T-helper 17 cell (primary cell): ENCODE results near the gene TRAF2. TPM values are rescaled to one million over a fixed set of nuclear protein-coding genes. Genes with fewer than 3 reads are reported as not detected.

Source experiments
- ATAC-seq: fragments of 150-1000 bp; cut with Tn5 transposase; 2 replicates; pipeline ENCODE4 v1.10.0; 2021; ENCODE audit warnings: mild to moderate bottlenecking, moderate library complexity
- DNase-seq, 3 donors: peaks; one replicate each; pipeline versions ENCODE4 v3.0.0 to v3.0.0-alpha.2; 2020 to 2021
- H3K9me3 ChIP-seq: one replicate; pipeline ENCODE4 v1.7.0; 2013; ENCODE audit warnings: low read length, mild to moderate bottlenecking; ENCODE audit not compliant: control insufficient read depth, poor library complexity, severe bottlenecking
- H3K27ac Mint-ChIP-seq: one replicate; pipeline ENCODE4 v1.8.0; 2022; ENCODE audit warnings: mild to moderate bottlenecking, moderate library complexity, mixed read lengths
- H3K27me3 Mint-ChIP-seq: one replicate; pipeline ENCODE4 v1.8.0; 2022; ENCODE audit warnings: mixed read lengths
- H3K36me3 Mint-ChIP-seq: one replicate; pipeline ENCODE4 v1.8.0; 2022; ENCODE audit warnings: low read depth, mixed read lengths
- H3K4me1 Mint-ChIP-seq: one replicate; pipeline ENCODE4 v1.8.0; 2022; ENCODE audit warnings: mild to moderate bottlenecking, mixed read lengths
- H3K4me3 Mint-ChIP-seq: one replicate; pipeline ENCODE4 v1.8.0; 2022; ENCODE audit warnings: mild to moderate bottlenecking, moderate library complexity, mixed read lengths
- total RNA-seq, 4 donors: library from RNA in 2 of 4; stranded (reverse) in 2 of 4; gene quantifications; one replicate each; pipeline ENCODE4 v1.2.3 and lab custom pipeline; 2022 to 2026

The TRAF2 gene
- total RNA-seq, 2 donors from 2014 or later, result 20.8 to 21.4 TPM

DNA sequence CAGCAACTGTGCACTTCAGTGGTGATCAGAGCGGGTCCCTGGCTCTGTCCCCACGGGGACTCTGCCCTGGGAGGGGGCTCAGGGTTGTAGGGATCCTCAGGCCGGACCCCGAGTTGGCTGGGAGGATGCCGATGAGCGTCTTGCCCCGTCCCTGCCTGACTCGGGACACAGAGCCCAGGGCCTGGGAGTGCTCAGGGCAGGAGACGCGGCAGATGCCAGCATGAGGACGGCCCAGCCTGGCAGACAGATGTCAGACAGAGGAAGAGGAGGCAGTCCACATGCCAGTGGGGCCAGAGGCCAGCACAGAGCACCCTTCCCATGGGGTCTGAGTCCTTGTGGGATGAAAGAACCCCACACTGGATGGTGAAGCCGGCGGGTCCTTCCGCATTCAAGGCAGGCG, 77.0 kb downstream of the TRAF2 start:
- peak overlapping the region; percentile 19 for H3K4me3 Mint-ChIP-seq
- peaks cover 46% of the 10 kb centered on the region for H3K4me1 Mint-ChIP-seq
- H3K27me3 Mint-ChIP-seq, result no peaks in the 10 kb centered on the region
- H3K27ac Mint-ChIP-seq, result peak overlapping the region; percentile 45
- H3K36me3 Mint-ChIP-seq, result no peaks in the 10 kb centered on the region
- DNase-seq, result no peak
- no peak for ATAC-seq
- H3K9me3 ChIP-seq, result no peaks in the 10 kb centered on the region

DNA sequence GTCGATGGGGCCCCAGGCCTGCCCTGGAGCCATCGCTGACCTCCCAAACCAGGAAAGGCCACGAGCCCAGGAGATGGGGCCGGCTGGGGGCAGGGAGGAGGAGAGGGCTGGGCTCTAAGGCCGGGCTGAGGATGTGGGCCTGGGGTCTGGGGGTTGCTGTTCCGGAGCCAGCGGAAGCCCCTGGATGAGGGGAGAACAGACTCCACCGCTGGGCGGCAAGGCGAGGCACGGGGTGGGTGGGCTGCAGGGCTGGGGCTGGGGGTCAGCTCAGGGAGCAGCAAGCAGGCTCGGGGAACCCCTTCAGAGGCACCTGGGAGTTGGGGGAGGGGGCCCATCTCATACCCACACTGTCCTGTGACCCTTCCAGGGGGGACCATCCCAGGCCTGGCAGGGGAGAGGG, 77.4 kb downstream of the TRAF2 start:
- no peaks in the 10 kb centered on the region for H3K36me3 Mint-ChIP-seq
- no peak for DNase-seq
- H3K4me3 Mint-ChIP-seq, result no peak overlapping the region
- H3K9me3 ChIP-seq, result no peaks in the 10 kb centered on the region
- H3K4me1 Mint-ChIP-seq, result peaks cover 42% of the 10 kb centered on the region
- no peak for ATAC-seq
- H3K27ac Mint-ChIP-seq, result no peak overlapping the region
- H3K27me3 Mint-ChIP-seq, result no peaks in the 10 kb centered on the region

DNA sequence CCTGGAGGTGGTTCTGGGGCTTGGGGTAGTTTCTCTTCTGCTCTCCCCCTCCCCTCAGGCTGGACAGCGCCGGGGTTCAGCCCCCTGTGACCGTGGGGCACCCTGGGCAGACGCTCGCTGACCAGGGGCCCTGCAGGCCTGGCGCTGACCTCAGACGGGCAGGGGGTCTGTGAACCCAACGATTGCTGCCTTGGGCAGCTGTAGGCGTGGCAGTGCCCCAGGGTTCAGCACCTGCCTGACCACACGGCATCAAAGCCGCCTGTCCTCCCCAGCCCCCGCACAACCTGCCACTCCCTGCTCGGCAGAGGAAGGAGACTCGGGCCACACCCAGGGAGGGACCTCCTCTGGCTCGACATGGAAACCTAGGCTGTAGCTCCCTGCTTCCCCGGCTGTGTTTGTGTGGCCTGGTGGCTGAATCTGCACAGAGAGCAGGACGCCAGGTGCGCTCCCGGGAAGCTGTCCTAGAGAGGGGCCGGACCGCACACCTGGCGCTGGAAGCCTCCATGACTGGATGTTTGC, 77.9 kb downstream of the TRAF2 start:
- H3K36me3 Mint-ChIP-seq, result no peaks in the 10 kb centered on the region
- no peak for ATAC-seq
- H3K4me3 Mint-ChIP-seq, result peak overlapping the region; percentile 73
- peaks cover 37% of the 10 kb centered on the region for H3K4me1 Mint-ChIP-seq
- H3K27me3 Mint-ChIP-seq, result no peaks in the 10 kb centered on the region
- DNase-seq, result no peak
- no peak overlapping the region for H3K27ac Mint-ChIP-seq
- no peaks in the 10 kb centered on the region for H3K9me3 ChIP-seq

DNA sequence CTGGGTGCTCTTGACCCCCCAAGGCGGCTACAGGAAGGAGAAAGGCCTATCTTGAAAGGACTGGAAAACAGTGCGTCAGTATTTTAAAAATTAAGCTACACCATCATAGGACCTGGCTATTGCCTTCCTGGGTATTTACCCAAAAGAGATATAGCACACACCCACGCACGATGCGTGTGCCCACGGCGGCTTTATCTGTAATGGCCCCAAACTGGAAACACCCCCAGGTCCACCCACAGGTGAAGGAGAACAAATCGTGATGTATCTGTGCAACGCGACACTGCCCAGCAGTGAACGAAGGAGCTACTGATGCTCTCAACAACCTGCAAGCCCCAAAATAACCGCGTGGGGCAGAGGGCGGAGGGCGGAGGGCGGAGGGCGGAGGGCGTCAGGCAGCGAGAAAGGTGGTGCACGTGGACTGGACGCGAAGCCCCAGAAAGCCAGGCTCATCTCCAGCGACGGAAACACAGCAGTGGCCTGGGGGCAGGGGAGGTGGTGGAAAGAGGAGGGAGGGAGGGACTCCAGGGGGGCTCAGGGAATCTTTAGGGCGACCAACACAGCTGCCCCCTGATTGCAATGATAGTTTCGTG, 78.6 kb downstream of the TRAF2 start:
- DNase-seq, result no peak
- ATAC-seq, result no peak

DNA sequence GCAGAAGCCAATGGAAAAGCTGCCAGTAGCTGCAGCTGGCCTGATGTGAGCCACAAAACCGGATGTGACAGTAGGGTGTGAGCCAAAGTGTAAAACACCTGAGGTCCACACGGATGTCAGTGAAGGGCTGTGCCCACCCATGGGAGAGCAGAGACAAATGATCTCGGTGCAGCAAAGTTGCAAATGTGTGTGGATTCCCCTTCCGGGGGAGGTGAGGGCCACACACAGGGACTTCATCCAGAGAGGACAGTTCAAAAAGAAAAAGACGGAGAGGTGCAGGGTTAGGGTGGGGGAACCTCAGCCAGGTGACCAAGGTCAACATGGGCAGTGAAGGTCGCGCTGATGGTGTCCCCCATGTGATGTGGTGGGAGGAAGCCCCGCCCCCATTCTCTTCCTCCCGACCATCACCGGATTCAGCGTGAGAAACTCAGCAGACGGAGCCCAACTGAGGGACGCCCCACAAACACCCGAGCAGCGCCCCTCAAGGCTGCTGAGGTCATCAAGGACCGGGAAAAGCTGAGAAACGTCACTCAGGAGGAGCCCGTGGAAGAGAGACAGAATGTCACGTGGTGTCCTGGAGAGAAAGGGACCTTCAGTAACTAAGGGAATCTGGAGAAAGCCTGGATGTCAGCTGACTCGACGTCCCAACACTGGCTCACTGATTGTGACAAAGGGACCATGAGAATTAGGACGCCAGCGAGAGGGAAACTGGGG, 79.6 kb downstream of the TRAF2 start:
- ATAC-seq, result peak; percentile 57

More for the DNA sequence above, 78.6 kb downstream of the TRAF2 start:
- no peaks in the 10 kb centered on the region for H3K9me3 ChIP-seq
- Mint-ChIP-seq H3K4me1 (peaks cover 36% of the 10 kb centered on the region), H3K27ac (no peak overlapping the region), H3K4me3 (peak overlapping the region; percentile 73), H3K27me3 (no peaks in the 10 kb centered on the region), H3K36me3 (no peaks in the 10 kb centered on the region)

DNA sequence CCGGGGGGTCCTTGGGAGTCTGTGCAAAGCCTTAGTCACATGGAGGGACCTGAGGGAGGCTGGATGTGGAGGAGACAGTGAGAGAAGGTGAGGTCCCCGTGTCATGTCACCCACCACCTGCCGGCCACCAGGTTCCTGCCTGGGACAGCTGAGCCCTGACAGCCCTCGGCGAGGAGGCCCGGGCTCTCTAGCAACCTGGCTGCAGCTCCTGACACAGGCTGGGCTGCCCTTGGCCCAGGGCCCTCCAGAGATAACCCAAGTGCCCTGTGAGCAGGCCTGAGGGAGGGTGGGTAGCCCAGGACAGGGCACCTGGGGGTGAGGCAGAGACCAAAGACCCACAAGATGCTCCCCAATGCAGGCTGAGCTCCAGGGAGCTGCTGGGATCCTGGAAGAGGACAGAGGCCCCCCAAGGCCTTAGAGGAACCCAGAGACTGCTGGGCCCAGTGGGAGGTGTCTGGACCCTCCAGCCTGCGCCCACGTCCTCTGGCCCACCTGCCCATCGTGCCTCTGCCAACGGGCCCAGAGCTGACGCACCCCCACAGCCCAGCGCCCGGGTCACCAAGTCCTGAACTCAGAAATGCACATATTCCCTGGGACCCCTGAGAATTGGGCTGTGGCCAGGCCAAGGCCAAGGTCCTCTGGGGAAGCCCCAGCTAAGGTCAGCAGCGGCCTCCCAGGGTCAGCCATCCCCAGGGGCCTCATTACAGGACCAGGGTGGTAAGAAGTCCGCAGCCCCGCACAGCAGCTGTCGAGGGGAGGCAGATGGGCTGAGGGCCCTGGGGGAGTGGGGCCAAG, 82.2 kb downstream of the TRAF2 start:
- no peaks in the 10 kb centered on the region for H3K27me3 Mint-ChIP-seq
- H3K27ac Mint-ChIP-seq, result no peak overlapping the region
- peaks cover 20% of the 10 kb centered on the region for H3K4me1 Mint-ChIP-seq
- no peak for DNase-seq
- no peaks in the 10 kb centered on the region for H3K36me3 Mint-ChIP-seq
- H3K4me3 Mint-ChIP-seq, result no peak overlapping the region
- H3K9me3 ChIP-seq, result no peaks in the 10 kb centered on the region
- no peak for ATAC-seq

More for the DNA sequence above, 79.6 kb downstream of the TRAF2 start:
- H3K4me3 Mint-ChIP-seq, result peak overlapping the region; percentile 86
- no peak for DNase-seq
- H3K27ac Mint-ChIP-seq, result peak overlapping the region; percentile 93
- H3K9me3 ChIP-seq, result no peaks in the 10 kb centered on the region
- H3K4me1 Mint-ChIP-seq, result peaks cover 28% of the 10 kb centered on the region
- H3K27me3 Mint-ChIP-seq, result no peaks in the 10 kb centered on the region
- no peaks in the 10 kb centered on the region for H3K36me3 Mint-ChIP-seq

DNA sequence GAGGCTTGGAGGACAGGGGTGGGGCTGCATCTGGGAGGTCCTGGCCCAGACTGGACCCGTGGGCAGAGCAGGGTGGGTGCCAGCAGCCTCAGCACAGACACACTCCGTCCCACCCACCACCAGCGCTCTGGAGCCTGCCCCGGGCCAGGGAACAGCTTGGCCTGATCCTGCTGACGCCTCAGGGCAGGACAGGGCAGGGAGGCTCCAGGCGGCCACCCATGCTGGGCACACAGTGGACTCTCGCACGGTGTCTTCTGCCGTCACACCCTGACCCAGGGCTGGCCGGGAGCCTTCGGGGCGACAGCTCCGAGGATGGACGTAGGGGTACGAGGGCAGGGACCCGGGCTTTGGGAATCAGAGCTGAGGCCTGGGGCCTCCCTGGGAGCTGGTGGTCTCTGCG, 82.8 kb downstream of the TRAF2 start:
- ATAC-seq, result no peak
- H3K4me3 Mint-ChIP-seq, result no peak overlapping the region
- H3K4me1 Mint-ChIP-seq, result peaks cover 23% of the 10 kb centered on the region
- no peaks in the 10 kb centered on the region for H3K9me3 ChIP-seq
- H3K36me3 Mint-ChIP-seq, result no peaks in the 10 kb centered on the region
- no peaks in the 10 kb centered on the region for H3K27me3 Mint-ChIP-seq
- no peak overlapping the region for H3K27ac Mint-ChIP-seq
- DNase-seq, result no peak

DNA sequence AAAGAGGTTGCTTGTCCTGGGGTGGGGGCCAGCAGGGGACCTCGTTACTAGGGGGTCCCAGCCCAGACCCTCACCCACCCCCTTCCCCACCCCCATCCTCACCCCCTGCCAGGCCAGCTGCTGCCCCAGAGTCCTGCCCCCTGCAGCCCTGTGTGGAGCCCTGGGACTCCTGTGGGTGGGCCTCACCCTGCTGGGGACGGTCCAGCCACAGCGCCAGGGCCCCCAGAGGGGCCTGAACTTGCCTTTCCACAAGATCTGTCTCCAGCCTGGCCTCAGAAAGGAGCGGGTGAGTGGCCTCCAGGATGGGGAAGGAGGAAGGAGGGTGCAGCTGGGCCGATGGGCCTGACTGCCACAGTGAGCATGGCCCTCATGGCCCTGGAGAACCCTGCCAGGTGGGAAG, 83.5 kb downstream of the TRAF2 start:
- no peaks in the 10 kb centered on the region for H3K9me3 ChIP-seq
- no peak overlapping the region for H3K4me3 Mint-ChIP-seq
- no peaks in the 10 kb centered on the region for H3K36me3 Mint-ChIP-seq
- peaks cover 21% of the 10 kb centered on the region for H3K4me1 Mint-ChIP-seq
- H3K27ac Mint-ChIP-seq, result no peak overlapping the region
- ATAC-seq (no peak), DNase-seq (no peak)
- H3K27me3 Mint-ChIP-seq, result no peaks in the 10 kb centered on the region

DNA sequence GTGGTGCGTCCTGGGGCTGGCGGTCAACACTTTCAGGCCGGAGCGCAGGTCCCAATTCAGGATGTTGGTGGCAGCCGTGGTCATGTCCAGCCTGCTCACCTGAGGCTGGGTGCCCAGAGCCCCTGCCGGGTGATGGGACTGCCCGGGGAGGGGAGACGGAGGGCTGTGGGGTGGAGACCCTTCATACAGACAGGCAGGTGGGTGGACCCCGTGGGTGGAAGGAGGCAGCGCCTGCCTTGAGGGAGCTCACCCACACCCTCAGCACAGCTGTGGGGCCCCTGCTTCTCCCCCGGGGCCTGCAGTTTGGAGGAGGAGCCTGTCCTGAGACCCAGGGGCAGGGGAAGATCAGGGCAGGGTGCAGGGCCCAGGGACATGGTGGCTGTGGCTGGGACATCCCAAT, 84.0 kb downstream of the TRAF2 start:
- peaks cover 26% of the 10 kb centered on the region for H3K4me1 Mint-ChIP-seq
- no peaks in the 10 kb centered on the region for H3K36me3 Mint-ChIP-seq
- no peak overlapping the region for H3K4me3 Mint-ChIP-seq
- DNase-seq (no peak), ATAC-seq (no peak)
- H3K27ac Mint-ChIP-seq, result no peak overlapping the region
- no peaks in the 10 kb centered on the region for H3K9me3 ChIP-seq
- H3K27me3 Mint-ChIP-seq, result no peaks in the 10 kb centered on the region

DNA sequence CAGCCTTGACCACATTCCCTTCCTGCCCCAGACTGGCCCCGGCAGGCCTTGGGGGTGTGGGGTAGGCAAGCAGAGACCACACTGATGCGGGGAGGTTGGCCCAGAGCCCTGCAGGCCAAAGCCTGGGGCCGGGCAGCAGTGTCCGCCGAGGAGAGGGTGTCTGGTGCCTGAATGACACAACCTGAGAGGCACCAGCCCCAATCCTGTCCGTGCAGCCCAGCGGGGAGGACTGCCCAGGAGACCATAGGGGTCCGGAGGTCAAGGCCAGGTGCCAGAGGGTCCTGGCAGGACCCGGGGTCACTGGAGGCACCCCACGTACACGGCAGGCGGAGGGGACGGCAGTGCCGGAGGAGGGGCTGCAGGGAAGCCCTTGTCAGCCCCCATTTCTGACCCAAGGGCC, 85.4 kb downstream of the TRAF2 start:
- no peaks in the 10 kb centered on the region for H3K36me3 Mint-ChIP-seq
- H3K9me3 ChIP-seq, result no peaks in the 10 kb centered on the region
- H3K27ac Mint-ChIP-seq, result no peak overlapping the region
- no peak overlapping the region for H3K4me3 Mint-ChIP-seq
- DNase-seq (no peak), ATAC-seq (no peak)
- H3K27me3 Mint-ChIP-seq, result no peaks in the 10 kb centered on the region
- H3K4me1 Mint-ChIP-seq, result peaks cover 22% of the 10 kb centered on the region

DNA sequence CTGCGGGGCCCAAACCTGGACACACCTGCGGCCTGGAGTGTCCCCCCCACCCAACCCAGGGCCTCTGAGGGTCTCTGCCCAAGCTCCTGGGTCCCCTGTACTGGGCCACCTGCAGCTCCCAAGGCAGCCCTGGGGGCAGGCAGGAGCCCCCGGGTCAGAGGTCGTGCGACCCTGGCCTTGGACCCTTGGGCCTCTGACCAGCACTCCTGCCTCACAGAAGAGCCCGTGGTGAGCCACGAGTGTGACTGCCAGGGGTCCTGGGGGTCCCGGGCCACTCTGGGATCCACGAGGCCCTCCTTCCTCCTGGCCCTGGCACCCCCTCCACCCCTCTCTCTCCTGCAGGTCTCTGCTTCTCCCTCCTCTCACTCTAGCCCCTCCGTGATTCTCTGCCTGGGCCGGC, 86.0 kb downstream of the TRAF2 start:
- Mint-ChIP-seq H3K4me1 (peaks cover 20% of the 10 kb centered on the region), H3K27ac (no peak overlapping the region), H3K4me3 (no peak overlapping the region), H3K27me3 (no peaks in the 10 kb centered on the region), H3K36me3 (no peaks in the 10 kb centered on the region)
- ATAC-seq, result no peak
- no peaks in the 10 kb centered on the region for H3K9me3 ChIP-seq
- no peak for DNase-seq

DNA sequence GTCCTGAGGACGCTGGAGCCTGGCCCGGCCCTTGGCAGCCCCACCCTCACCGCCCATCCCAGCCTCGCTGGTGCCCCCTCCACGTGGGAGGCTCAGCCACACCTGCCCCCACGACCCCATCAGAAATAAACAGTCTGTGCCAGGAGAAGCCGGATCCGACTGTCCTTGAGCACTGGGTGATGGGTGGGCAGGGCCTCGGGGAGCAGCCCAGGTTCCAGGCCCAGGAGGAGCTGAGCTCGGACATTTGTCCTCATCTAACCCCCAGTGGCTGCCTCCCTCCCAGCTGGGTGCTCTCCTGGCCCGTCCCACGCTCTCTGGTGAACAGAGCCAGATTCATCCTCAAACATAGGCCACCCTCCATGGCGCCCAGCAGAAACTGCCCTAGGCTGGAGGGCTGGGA, 86.4 kb downstream of the TRAF2 start:
- Mint-ChIP-seq H3K36me3 (no peaks in the 10 kb centered on the region), H3K27me3 (no peaks in the 10 kb centered on the region)

More for the DNA sequence above, 86.4 kb downstream of the TRAF2 start:
- Mint-ChIP-seq H3K27ac (no peak overlapping the region), H3K4me3 (no peak overlapping the region), H3K4me1 (peaks cover 20% of the 10 kb centered on the region)
- ATAC-seq, result no peak
- DNase-seq, result no peak
- no peaks in the 10 kb centered on the region for H3K9me3 ChIP-seq
